ENCODE measurements around the gene PXDN.
"Not testable (repeated sequence)": the region's sequence is repeated elsewhere in the genome, so short reads cannot be mapped to it uniquely, and the experiment has no call there.

Gene PXDN

DNA sequence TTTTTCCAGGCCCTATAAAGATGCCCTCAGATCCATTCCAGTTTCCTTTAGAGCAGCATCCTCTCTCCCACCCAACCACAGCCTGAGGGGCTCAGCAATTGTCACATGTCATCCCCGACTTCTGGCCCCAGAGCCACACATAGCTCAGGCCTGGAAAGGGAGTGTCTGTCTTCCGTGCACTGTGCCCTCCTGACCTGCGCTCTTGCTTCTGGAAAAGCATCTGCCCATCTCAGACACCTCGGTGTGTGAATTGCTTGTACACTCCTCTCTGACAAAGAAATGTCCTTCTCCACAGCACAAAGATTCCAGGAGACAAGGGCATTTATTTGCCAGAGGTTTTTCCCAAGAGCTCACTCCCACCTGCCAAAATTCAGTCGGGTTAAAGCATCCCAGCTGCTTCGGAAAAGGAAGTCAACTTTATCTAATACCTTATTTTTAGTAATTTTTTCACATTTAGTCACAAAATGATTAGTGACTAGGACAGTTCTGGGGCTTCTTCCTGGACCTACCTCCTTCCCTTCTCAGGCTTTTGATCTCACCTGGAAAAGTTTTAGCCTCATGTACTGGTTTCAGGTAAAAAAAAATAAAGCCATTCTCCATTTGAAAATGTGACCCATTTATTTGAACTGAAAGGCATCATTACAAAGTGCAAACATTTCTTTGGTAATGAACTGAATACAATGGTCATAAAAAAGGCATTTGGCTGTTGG, 112.9 kb downstream of the PXDN start:
- TF ChIP-seq POLR2A (IDR thresholded peaks at IDR 0.05; ENCODE audit: low read length): no peak
- no peak for TF ChIP-seq GATA1 (IDR thresholded peaks at IDR 0.05; ENCODE audit: low read depth, low read length)
- DNase-seq: no peak

DNA sequence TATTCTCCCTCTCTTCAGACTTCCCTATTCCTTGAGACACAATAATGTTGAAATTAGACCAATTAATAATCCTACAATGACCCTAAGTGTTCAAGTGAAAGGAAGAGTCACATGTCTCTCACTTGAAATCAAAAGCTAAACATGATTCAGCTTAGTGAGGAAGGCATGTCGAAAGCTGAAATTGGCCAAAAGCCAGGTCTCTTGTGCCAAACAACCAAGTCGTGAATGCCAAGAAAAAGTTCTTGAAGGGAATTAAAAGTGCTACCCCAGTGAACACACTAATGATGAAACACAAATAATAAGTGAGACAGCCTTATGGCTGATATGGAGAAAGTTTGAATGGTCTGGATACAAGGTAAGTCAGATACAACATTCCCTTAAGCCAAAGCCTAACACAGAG, 115.4 kb downstream of the PXDN start:
- no peak for DNase-seq
- no peak for TF ChIP-seq GATA1 (IDR thresholded peaks at IDR 0.05; ENCODE audit: low read depth, low read length)
- TF ChIP-seq POLR2A (IDR thresholded peaks at IDR 0.05; ENCODE audit: low read length): no peak

DNA sequence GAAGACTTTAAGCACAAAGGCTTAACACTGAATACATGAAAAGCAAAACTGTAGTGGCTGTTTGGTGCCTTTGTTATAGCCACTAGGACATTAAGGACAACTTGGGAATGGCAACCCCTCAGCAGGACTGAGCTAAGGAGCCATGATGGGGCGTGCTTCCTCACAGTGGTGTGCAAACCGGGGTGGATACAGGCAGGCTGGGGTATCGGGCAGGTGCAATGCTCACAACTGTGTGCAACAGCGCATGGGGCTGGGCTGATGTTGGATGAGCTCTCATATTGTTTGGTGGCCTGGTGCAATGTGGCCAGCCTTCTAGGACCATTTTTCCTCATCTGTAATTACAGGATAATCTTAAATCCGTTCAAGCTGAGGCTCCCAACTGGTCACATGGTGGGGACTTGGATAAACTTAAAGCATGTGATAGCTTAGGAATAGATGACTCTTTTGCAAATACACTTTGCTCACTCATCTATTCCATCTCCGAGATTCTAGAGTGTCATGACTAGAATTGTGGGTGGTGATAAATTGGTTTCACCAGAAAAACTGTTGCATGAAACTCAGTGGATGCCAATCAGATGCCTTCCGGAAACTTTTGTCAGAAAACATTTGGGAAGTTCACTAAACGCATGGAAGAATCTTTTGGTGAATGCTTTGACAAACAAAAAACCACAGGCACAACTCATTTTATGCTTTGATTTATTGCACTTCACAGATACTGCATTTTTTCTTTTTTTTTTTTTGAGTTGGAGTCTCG, 116.5 kb downstream of the PXDN start:
- DNase-seq: no peak
- TF ChIP-seq POLR2A (IDR thresholded peaks at IDR 0.05; ENCODE audit: low read length) (no peak), GATA1 (IDR thresholded peaks at IDR 0.05; ENCODE audit: low read depth, low read length) (no peak)

DNA sequence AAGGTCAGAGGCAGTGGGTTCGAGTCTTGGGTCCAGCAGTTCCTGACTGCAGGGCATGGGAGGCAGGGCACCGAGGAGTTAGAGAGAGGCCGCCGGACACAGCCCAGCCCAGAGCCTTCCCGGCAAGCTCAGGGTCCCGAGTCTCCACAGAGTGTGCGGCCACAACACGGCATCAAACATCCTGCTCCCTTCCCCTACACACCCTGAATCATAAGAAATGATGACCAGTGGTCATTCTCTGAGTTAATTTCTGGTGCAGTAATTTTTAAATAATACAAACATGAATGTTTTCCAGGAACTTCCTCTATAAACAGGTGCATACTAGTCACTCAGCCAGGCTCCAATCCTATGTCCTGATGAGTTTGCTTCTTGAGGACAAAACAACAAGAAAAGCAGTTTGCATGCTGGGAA, 118.0 kb downstream of the PXDN start:
- no peak for DNase-seq
- TF ChIP-seq GATA1 (IDR thresholded peaks at IDR 0.05; ENCODE audit: low read depth, low read length) (no peak), POLR2A (IDR thresholded peaks at IDR 0.05; ENCODE audit: low read length) (no peak)

DNA sequence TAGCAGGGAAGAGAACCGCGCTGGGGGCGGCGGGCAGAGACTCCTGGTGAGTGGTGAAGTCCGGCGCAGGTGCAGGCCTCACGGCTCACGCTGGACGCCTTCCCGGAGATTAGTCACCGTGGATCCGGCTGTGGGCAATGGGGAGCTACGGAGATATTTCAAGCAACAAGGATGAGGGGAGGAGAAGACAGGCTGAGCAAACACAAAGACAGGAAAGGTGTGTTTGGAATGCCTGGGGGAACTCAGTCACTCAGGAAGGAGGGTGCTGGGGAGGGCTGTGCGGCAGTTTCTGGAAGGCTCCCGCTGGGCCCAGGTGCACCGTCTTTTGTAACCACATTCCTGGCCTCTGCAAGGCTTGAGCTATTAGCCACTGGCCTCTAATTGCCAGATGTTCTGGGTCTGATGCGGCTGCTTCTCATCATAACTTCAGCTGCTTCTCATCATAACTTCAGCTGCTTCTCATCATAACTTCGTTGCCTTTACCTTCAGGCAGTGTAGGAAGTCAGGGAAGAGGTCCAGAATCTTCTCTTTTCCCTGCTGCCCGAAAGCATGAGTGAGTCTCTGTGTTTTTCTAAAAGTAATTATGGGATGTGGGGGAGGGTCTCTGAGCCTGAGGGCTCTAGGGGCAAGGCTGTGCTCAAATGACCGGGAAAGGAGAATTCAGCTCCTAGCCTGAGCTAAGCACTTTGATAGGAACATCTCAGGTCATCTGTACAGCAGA, 118.9 kb downstream of the PXDN start:
- DNase-seq: no peak
- no peak for TF ChIP-seq POLR2A (IDR thresholded peaks at IDR 0.05; ENCODE audit: low read length)
- no peak for TF ChIP-seq GATA1 (IDR thresholded peaks at IDR 0.05; ENCODE audit: low read depth, low read length)

DNA sequence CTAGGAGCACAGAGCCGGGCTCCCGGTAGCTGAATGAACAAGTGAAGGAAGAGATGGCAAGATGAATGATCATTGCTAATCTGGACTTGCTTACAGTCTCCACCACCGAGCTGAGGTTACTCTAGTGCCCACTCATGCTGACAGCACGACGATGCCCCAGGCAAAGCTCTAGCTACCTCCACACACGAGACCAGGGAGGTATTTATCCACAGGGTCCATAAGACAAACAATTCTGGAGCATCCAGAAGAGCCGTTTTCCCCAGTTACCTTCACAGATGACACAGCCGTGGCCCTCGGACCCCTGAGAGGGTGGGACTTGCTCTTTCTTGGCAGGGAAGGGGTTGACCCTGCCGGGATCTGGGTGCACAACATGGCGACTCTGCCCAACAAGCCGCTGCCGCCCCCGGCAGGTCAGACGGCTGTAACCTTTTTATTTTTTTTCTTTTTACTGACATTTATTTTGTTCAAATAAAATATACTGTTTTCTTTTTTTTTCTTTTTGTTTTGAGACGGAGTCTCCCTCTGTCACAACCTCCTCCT, 120.3 kb downstream of the PXDN start:
- DNase-seq: no peak
- no peak for TF ChIP-seq POLR2A (IDR thresholded peaks at IDR 0.05; ENCODE audit: low read length)
- no peak for TF ChIP-seq GATA1 (IDR thresholded peaks at IDR 0.05; ENCODE audit: low read depth, low read length)

DNA sequence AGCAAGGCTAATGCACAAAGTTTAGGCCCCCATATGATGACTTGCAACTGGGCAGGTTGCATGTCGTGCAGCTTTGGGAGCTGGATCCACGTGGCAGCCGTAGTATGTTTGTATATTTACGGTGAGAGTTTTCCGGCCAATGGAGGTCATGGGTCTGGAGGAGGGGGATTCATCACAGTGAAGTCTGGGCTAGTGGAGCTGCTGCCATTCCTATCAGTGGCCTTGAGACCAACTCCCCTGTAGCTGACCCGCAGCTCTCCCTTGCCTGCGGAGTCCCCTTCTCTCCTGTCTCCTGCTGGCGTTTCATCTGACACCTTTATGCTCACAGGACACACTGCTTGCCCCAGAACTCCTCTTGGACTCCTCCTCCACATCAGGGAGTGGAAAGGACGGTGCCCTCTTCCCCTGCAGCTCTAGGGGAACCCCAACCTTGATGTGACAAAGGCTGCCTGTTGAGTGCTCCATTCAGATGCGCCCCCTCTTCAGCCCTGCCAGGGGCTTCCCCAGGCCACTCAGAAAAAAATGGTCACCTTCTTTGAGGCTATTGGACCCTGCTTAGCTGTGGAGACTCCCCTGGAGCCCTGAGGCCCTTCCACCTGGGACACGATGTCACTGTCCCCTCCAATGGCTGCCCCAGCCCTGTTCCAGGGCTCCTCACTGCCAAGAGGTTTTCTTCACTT, 121.7 kb downstream of the PXDN start:
- DNase-seq: no peak
- TF ChIP-seq GATA1 (IDR thresholded peaks at IDR 0.05; ENCODE audit: low read depth, low read length): no peak
- no peak for TF ChIP-seq POLR2A (IDR thresholded peaks at IDR 0.05; ENCODE audit: low read length)

DNA sequence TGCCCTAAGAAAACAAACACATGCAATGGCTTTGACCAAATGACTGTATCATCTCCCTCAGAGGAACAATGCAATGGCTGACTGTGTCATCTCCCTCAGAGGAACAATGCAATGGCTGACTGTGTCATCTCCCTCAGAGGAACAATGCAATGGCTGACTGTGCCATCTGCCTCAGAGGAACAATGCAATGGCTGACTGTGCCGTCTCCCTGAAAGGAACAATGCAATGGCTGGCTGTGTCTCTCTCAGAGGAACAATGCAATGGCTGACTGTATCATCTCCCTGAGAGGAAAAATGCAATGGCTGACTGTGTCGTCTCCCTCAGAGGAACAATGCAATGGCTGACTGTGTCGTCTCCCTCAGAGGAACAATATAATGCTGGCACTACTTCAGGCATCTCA, 122.3 kb downstream of the PXDN start:
- not testable (repeated sequence) for DNase-seq

DNA sequence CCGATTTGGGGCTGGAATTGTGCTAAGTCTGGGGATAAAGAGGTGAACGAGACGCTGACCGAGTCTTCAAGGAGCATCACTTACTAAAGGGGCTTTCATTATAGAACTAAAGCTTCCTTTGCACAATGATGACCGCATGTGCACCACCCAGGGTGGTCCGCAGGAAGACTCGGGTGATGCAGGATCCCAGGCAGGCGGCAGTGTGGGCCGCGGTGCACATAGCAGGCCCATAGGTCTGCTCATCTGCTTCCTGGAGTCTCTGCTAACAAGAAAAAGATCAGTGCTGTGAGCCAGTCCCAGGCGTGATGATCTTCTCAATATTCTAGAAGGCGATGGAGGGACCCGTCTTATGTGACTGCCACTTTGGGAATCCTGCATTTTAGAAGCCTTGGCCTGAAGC, 122.8 kb downstream of the PXDN start:
- no peak for DNase-seq
- TF ChIP-seq GATA1 (IDR thresholded peaks at IDR 0.05; ENCODE audit: low read depth, low read length) (no peak), POLR2A (IDR thresholded peaks at IDR 0.05; ENCODE audit: low read length) (no peak)

DNA sequence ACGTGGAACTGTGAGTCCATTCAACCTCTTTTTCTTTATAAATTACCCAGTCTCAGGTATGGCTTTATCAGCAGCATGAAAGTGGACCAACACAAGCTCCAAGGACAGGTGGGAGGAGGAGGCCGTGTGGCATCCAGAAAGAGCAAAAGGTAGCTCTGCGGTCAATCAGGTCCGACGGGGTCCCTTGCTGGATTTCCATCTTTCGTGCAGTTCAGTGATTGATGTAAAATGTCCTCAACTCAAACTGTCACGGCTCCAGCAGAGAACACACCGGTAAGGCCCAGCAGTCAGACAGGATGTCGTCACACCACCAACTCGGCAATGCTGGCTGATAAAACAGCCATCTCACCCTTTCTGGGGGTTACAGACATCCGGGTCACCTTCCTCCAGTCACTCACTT, 123.3 kb downstream of the PXDN start:
- DNase-seq: no peak
- TF ChIP-seq GATA1 (IDR thresholded peaks at IDR 0.05; ENCODE audit: low read depth, low read length) (no peak), POLR2A (IDR thresholded peaks at IDR 0.05; ENCODE audit: low read length) (no peak)

DNA sequence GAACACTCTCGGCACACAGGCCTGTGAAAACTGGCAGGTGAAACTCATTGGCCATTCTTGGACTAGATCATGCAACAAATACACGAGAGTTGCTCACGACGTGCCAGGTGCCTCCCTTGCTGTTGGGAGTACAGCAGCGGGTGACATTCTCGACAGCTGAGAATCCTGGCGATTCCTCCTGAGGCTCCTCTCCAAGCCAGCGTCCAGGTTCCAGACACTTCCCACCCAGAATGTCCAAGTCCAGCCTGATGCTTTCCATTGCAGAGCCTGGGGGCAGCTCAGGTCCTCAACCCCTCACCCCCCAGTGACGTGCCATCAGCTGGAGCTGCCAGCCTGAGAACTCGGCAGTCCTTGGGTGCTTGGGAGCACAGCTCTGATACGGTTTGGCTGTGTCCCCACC, 124.2 kb downstream of the PXDN start:
- DNase-seq: no peak
- TF ChIP-seq GATA1 (IDR thresholded peaks at IDR 0.05; ENCODE audit: low read depth, low read length) (no peak), POLR2A (IDR thresholded peaks at IDR 0.05; ENCODE audit: low read length) (no peak)

DNA sequence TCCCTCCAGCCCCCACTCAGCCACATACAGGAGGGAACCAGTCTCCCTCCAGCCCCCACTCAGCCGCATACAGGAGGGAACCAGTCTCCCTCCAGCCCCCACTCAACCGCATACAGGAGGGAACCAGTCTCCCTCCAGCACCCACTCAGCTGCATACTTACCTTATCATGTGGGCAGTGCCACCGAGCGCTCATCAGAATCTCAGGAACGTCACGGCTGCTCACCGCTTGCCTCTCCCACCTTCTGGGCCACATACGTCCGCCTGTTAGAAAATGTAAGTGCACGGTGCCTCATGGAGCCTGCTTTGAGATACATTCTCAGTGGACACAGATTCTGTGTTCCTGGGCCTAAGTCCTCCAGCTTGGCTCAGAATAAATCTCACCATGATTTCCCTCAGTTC, 124.8 kb downstream of the PXDN start:
- TF ChIP-seq POLR2A (IDR thresholded peaks at IDR 0.05; ENCODE audit: low read length) (no peak), GATA1 (IDR thresholded peaks at IDR 0.05; ENCODE audit: low read depth, low read length) (no peak)
- DNase-seq: no peak

DNA sequence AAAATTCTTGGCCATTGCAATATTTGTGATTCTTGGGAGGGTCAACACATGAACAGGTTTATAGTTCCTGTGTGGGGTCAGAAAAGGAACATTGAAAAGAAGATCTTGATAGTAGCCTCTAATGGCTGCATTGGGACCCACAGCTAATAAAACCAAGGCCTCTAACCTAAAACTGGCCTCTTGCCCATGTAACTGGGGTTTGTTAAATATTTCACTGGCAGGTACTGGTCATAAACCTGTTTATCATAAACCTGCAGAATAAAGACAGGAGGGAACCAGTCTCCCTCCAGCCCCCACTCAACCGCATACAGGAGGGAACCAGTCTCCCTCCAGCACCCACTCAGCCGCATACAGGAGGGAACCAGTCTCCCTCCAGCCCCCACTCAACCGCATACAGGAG, 125.3 kb downstream of the PXDN start:
- TF ChIP-seq GATA1 (IDR thresholded peaks at IDR 0.05; ENCODE audit: low read depth, low read length) (no peak), POLR2A (IDR thresholded peaks at IDR 0.05; ENCODE audit: low read length) (no peak)
- no peak for DNase-seq
